Liver (tissue), 5 donors: Measurements from ENCODE around the gene CSNK1G2. TPM values are rescaled to one million over a fixed set of nuclear protein-coding genes. Genes with fewer than 3 reads are reported as not detected.

Experiments
- polyA plus RNA-seq, 2 donors: library from polyadenylated mRNA; stranded (reverse) in 1 of 2; unstranded in 1 of 2; fragments of 200-250 nt in 1 of 2; fragments of >200 nt in 1 of 2; fragmentation: Nextera tagmentation in 1 of 2; extraction: Ambion mirVana in 1 of 2; gene quantifications; one replicate each; pipeline versions ENCODE4 v1.2.1 to v1.2.3, GENCODE V29; 2013 to 2015
- small RNA-seq: library from RNA; depleted of rRNA; stranded (forward); fragments of <200 nt; gene quantifications from one replicate; pipeline ENCODE3, GENCODE V24; 2014
- total RNA-seq, 2 donors: library from RNA; depleted of rRNA; stranded (reverse); fragments of >200 nt; gene quantifications; one replicate each; pipeline ENCODE4 v1.2.3, GENCODE V29; 2014
- donor health status: healthy.
- donor health status: healthy.
- donor health status: healthy.

Gene CSNK1G2
- total and polyA plus RNA-seq, 4 donors = 3.5 to 30.6 (median 23.9) TPM

Small RNAs within 50 kb of the gene (small RNA-seq; reads per million reads assigned to genes)
- gene AC007136.1 = not detected

Other genes starting within 250 kb of the CSNK1G2 start
- gene ONECUT3, start 187.7 kb upstream of the CSNK1G2 start, total RNA-seq = not detected
- gene ONECUT3, start 187.7 kb upstream of the CSNK1G2 start, polyA plus RNA-seq = not detected
- gene ATP8B3, start 128.9 kb upstream of the CSNK1G2 start, total RNA-seq = 1 to 10 TPM in 1 of 2 donors, under 1 TPM in 1; 0.50 to 3.1 TPM
- under 1 TPM; 0.42 to 0.53 TPM for gene ATP8B3, start 128.9 kb upstream of the CSNK1G2 start, polyA plus RNA-seq
- gene REXO1, start 92.7 kb upstream of the CSNK1G2 start, total RNA-seq = 10 to 100 TPM in 1 of 2 donors, 1 to 10 TPM in 1; 8.3 to 11.5 TPM
- 10 to 100 TPM in 1 of 2 donors, 1 to 10 TPM in 1; 2.0 to 10.0 TPM for gene REXO1, start 92.7 kb upstream of the CSNK1G2 start, polyA plus RNA-seq
- gene KLF16, start 77.6 kb upstream of the CSNK1G2 start, total RNA-seq = 1 to 10 TPM; 4.4 to 7.6 TPM
- 10 to 100 TPM in 1 of 2 donors, 1 to 10 TPM in 1; 1.2 to 14.8 TPM for gene KLF16, start 77.6 kb upstream of the CSNK1G2 start, polyA plus RNA-seq
- 10 to 100 TPM; 25.4 to 28.6 TPM for gene ABHD17A, start 55.7 kb upstream of the CSNK1G2 start, total RNA-seq
- gene ABHD17A, start 55.7 kb upstream of the CSNK1G2 start, polyA plus RNA-seq = 10 to 100 TPM in 1 of 2 donors, 1 to 10 TPM in 1; 8.1 to 30.2 TPM
- 1 to 10 TPM; 1.3 to 3.3 TPM for gene ADAT3, start 35.8 kb upstream of the CSNK1G2 start, total RNA-seq
- gene ADAT3, start 35.8 kb upstream of the CSNK1G2 start, polyA plus RNA-seq = 1 to 10 TPM; 1.4 to 2.8 TPM
- 10 to 100 TPM; 16.4 to 16.8 TPM for gene SCAMP4, start 35.8 kb upstream of the CSNK1G2 start, total RNA-seq
- 10 to 100 TPM; 13.0 to 22.1 TPM for gene SCAMP4, start 35.8 kb upstream of the CSNK1G2 start, polyA plus RNA-seq
- 10 to 100 TPM; 19.5 to 20.9 TPM for gene BTBD2, start 74.5 kb downstream of the CSNK1G2 start, total RNA-seq
- 10 to 100 TPM in 1 of 2 donors, 1 to 10 TPM in 1; 7.4 to 25.1 TPM for gene BTBD2, start 74.5 kb downstream of the CSNK1G2 start, polyA plus RNA-seq
- gene MKNK2, start 110.1 kb downstream of the CSNK1G2 start, total RNA-seq = 100 to 1,000 TPM in 1 of 2 donors, 10 to 100 TPM in 1; 49.5 to 105 TPM
- 10 to 100 TPM; 24.7 to 43.3 TPM for gene MKNK2, start 110.1 kb downstream of the CSNK1G2 start, polyA plus RNA-seq
- 1 to 10 TPM; 7.9 to 8.7 TPM for gene MOB3A, start 155.2 kb downstream of the CSNK1G2 start, total RNA-seq
- 1 to 10 TPM; 3.4 to 5.2 TPM for gene MOB3A, start 155.2 kb downstream of the CSNK1G2 start, polyA plus RNA-seq
- gene IZUMO4, start 155.7 kb downstream of the CSNK1G2 start, total RNA-seq = 1 to 10 TPM; 1.2 TPM
- 1 to 10 TPM; 1.3 to 1.4 TPM for gene IZUMO4, start 155.7 kb downstream of the CSNK1G2 start, polyA plus RNA-seq
- 10 to 100 TPM; 42.6 to 76.6 TPM for gene AP3D1, start 210.4 kb downstream of the CSNK1G2 start, total RNA-seq
- 10 to 100 TPM; 21.7 to 79.8 TPM for gene AP3D1, start 210.4 kb downstream of the CSNK1G2 start, polyA plus RNA-seq
- gene DOT1L, start 222.8 kb downstream of the CSNK1G2 start, total RNA-seq = 1 to 10 TPM; 6.7 to 9.9 TPM
- gene DOT1L, start 222.8 kb downstream of the CSNK1G2 start, polyA plus RNA-seq = 1 to 10 TPM; 3.4 to 6.9 TPM